Stimulated activated CD8-positive, alpha-beta memory T cell treated with anti-CD3 and anti-CD28 coated beads, Interleukin-4, amount 100 ng/mL, for 24 hours (primary cell): Measurements from ENCODE around the gene HIP1.
"Not testable (repeated sequence)": the region's sequence is repeated elsewhere in the genome, so short reads cannot be mapped to it uniquely, and the experiment has no call there.

Source experiments
- DNase-seq: peaks from one replicate; pipeline ENCODE4 v3.0.0-alpha.2; 2020; ENCODE audit warnings: low read depth

Gene HIP1

DNA sequence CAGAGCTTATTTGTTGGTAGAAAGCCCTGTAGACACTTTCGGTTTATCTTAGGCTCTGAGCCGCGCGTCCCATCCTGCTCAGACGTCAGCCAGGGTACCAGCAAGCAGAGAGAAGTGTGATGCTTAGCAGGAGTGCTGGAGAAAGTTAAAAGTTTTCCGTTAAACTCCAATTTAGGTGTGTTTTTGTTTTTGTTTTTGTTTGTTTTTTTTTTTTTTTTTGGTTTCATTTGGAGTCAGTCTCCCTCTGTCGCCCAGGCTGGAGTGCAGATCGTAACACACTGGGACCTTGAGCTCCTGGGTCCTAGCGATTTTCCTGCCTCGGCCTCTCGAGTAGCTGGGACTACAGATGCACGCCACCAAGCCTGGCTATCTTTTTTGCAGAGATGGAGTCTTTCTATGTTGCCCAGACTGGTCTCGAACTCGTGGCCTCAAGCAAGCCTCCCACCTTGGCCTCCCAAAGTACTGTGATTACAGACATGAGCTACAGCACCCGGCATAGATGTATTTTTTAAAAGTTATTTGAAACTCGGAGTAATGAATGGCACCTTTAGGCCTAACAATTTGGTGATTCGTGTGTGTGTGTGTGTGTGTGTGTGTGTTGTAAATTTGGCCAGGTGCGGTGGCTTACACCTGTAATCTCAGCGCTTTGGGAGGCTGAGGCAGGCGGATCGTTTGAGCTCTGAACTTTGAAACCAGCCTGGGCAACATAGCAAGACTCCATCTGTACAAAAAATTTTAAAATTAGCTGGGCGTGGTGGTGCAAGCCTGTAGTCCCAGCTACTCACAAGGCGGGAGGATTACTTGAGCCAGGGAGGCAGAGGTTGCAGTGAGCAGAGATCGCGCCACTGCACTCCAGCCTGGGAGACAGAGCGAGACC lies 1.3 kb upstream of the HIP1 start:
- DNase-seq, result no peak

DNA sequence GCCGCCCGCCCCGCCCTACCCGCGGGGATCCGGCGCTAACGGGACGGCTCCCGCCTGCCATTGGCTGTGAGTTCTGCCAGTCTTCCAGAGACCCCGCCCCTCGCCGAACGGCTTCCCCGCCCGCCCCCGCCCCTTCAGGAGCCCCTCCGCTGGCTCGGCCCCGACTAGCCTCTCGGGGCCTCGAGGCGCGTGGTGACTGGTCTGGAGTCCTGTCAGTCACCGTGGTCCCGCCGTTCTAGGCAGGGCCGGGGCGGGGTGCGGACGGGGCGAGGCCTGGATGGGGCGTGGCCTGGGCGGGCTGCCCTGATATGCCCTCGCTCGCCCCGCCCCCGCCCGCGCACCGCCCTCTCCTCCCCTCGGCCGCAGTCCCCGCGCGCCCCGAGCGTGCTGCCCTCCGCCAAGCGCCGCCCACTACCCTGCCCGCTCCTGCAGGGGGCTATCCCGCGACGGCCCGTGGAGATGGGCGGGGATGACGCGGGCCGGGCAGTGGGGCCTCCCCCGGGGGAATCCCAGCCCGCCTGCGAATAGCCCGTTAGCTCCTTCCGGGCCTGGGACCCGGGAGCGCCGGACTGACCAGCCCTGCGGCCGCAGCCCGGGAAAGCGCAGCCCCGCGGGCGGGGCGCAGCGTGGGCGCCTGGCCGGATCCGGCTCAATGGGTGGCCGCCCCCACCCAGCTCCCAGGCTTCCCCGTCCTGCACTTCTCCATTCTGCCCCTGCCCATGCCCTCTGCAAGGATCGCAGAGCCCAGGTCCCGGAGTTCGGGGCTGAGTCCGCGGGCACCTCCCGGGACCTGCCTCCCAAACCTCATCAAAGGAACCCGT lies 444 bp upstream of the HIP1 start:
- DNase-seq, result peak; percentile 98

DNA sequence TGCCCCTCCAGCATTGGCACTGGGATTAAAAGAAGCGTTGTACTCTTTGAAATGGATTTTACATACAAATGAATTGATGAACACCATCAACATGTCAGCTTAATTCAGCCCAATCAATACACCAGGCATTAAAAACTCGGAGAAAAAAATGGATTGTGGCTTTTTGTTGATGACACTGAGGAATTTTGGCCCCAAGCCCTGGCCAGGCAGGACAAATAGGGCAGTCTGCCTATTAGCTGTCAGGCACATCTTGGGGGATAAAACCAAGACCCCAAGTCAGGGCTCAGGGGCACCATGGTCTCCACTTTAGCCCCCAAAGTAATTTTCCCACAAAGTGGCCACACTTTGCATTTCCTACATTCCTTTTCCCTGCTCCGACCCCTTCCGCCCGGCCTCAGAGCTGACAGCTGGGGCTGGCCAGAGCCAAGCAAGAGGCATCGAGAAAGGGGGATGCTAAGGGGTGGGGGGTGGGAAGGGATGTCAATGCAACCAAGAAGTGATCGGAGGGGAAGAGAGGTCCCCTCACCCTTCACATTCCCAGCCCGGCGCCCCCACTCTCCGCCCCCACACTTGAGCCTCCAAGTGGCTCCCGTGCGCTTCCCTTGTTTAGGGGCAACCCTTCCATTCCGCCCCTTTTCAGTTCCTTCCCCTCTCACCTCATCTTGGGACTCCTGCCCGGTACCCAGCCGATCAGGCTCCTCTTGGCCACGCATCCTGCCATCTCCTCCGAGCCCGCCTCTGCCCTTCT lies 711 bp downstream of the HIP1 start:
- no peak for DNase-seq

DNA sequence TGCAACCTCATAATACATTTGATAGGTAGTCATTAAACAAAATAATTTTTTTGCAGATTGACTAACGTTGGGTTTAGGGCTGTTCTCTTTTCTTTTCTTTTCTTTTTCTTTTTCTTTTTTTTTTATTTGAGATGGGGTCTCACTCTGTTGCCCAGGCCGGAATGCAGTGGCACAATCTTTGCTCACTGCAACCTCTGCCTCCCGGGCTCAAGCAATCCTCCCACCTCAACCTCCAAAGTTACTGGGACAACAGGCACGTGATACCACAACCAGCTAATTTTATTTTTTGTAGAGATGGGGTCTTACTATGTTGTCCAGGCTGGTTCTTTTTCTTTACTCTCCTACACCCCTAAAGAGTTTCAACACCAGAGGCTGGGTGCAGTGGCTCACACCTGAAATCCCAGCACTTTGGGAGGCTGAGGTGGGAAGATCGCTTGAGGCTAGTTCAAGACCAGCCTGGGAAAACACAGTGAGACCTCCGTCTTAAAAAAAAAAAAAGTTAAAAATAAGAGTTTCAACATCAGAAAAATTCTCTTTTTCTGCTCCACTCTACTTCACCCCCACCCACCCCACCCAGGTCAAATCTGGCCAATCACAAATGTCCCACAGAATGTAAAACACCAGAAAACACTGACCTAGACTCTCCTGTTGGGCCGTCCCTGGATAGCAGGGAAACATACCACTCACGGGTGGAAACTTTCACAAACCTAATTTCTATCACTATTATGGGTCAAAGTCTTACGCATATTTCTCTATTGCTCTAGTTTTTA lies 3.0 kb downstream of the HIP1 start:
- DNase-seq, result no peak

DNA sequence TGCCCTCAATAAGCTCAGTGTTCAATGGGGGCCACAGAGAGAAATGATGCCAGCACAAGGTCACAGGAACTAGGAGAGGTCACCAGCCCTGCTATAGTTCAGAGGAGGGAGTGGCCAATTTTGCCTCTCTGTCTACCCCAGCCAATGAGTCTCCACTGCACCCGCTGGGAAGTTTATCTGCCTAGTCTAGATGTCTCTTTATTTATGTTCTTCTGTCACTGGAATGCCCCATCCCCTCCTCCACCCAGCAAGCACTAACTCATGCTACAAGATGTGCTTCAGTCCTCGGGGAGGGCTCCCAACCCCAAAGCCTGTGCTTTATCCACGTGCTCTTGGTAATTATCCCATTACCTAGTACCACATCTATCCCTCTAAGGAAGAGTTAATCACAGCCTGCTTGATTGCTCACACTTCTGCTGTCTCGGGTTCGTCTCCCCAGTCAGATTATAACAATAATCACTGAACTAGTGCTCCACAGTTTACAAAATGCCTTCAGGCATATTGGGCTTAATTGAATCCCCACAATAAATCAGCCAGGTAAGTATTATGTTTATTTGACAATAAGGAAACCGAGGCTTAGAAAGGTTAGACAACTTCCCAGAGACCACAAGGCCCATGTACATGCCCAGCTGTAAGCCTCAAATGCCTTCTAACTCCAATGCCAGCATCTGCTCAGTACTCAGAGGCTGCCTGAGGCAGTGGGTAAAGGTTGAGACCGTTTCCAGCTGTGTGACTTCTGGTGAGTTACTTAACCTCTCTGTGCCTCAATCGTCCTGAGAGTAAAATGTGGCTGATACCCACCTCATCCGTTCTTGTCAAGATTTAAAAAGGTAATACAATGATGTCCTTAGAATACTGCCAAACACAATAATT lies 3.9 kb downstream of the HIP1 start:
- no peak for DNase-seq

DNA sequence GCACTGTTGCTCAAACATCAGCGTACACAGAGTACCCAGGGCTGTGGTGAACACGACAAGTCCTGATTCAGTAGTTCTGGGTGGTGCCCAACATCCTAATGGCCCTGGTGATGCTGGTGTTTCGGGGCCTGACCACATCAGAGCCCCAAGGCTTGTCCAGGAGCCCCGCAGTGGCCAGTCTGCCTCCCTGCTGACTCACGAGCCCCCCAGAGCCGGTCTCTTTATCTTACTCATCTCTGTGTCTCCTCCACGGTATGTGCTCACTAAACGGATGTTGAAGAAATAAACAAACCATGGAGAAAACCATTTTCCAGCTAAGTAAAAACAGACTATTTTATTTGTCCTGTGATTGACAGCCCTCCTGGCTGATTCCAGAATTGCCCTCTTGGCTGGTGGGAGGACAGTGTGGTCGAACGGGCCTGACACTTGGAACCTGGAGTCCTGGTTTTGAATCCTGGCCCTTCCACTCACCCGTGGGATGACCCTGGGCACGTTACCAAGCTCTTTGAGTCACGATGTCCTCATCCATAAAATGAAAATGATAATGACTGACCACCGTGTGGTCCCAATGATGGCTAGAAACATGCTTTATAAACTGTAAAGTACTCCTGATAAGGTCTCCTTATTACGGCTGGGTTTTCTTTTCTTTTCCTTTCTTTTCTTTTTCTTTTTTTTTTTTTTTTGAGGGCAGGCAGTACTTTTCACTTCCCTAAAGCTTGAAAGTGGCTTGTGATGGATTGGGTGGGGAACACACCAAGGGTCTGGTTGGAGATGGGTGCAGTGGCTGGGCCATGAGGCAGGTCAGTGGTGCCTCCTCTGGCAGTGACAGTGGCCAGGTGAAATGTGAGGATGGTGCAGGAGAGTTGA lies 5.7 kb downstream of the HIP1 start:
- DNase-seq, result no peak

DNA sequence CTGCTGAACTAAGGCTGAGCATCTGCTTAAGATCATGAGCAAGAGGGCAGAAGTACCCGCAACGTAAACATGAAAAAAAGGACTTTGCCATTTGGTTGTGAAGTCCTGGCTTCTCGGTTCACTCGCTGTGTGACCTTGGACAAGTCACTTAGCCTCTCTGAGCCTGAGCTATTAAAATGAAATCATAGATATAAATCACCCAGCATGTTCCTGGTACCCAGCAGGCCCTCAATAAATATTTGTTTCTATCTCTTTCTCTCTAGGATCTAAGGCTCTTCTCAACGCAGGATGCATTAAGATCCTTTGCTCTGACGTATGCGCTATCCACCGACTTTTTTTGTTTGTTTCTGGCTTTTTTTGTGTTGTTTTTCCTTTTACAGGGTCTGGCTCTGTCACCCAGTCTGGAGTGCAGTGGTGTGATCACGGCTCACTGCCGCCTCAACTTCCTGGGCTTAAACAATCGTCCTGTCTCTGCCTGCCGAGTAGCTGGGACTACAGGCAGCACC lies 6.7 kb downstream of the HIP1 start:
- no peak for DNase-seq

DNA sequence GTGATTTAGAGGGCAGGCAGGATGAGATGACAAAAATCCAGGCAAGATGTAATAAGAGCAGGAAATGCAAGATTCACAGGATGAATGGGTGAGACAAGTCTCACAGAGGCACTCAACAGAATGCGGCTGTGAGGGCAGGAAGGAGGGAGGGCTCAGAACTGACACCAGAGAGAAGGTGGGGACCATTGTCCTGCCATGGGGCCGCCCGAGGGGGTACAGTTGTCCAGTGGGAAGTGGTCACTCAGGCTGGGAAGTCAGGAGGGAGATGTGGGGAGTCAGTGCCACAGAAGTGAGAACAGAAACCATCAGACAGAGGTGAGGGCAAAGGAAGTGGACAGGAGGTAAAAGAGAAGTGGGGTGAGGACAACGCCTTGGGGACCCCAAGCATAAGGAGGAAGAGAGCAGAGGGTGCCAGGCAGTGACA lies 8.9 kb downstream of the HIP1 start:
- DNase-seq, result no peak

DNA sequence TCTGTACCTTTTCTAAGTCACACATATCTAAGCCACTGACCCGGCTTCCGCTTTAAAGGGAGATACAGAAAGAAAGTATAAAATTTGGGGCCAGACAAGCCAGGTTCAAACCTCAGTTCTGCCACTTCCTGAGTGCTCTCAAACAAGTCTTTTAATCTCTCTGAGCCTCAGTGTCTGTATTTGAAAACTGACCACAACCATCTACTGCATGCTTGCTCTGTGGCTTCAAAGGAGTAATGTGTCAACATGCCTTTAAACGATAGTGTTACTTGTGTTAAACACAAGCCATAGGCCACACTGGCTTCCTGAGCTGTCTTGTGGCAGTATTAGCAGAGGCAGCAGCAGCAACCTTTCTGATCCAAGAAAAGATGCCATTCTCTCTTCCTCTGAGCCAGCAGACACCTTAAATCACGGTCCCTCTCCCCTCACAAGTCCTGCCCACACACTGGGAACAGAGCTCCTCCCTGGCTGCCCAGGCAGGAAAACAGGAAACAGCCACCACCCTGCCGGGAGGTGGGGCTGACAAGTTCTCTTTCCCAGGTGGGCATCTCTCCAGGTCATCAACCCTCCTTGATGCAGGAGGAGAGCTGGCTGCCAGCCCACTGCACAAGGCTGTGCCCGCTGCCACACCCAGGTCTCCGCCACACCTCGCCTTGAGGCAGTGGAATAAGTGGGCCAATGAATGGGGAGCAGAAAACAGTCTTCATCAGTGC lies 10.7 kb downstream of the HIP1 start:
- DNase-seq, result no peak

DNA sequence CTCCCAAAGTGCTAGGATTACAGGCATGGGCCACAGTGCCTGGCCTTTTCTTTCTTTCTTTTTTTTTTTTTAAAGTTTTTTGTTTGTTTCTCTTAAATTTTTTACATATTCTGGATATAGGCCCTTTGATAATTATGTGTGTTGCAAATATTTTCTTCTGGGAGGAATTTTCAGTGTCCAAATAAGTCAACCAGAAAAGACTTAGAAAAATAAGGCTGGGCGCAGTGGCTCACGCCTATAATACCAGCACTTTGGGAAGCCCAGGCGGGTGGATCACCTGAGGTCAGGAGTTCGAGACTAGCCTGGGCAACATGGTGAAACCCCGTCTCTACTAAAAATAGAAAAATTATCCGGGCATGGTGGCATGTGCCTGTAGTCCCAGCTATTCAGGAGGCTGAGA lies 11.4 kb downstream of the HIP1 start:
- not testable (repeated sequence) for DNase-seq

DNA sequence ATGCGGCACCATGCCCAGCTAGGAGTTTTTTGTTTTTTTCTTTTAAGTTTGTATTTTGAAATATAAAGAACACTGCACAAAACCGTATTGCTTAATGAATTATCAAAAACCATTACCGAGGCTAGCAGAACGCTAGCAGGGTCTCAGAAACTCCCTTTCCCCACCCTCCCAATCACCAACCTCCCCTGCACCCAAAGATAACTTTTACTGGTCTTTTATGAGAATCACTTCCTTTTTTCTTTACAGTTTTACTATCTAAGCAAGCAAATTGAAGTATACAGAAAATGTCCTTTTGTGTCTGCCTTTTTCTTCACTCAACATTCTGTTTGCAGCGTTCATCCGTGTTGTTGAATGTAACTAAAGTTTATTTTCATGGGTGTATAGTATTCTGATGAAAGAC lies 13.4 kb downstream of the HIP1 start:
- no peak for DNase-seq

DNA sequence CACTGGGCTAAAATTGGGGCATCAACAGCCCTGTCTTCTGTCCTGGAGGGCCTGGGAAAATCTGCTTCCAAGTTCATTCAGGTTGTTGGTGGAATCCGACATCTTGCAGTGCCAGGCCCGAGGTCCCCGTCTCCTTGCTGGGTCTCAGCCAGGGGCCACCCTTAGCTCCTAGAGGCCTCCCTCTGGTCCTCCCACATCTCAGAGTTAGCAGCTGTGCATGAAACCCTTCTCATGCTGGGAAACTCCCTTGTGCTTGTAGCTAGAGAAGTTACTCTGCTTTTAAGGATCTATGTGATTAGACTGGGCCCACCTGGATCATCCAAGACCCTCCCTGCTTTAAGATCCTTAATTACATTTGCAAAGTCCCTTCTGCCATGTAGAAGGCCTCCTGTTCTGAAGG lies 15.3 kb downstream of the HIP1 start:
- no peak for DNase-seq

DNA sequence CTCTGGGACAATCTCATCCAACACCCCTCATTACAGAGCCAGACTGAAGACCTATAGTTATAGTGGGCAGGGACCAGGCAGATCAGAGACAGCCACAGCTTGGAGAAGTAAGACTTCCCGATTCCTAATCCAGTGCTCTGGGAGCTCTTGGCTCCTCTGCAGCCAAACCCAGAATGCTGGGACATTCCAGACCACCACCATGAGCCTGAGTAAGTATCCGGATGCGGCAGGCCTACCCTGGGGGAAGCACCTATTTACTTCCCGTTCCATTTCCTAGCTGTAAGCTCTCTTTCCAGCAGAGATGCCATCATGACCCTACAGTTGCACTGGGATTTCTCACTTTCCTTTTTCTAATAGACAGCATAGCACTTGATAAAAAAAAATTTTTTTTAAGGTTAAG lies 16.4 kb downstream of the HIP1 start:
- DNase-seq, result no peak

DNA sequence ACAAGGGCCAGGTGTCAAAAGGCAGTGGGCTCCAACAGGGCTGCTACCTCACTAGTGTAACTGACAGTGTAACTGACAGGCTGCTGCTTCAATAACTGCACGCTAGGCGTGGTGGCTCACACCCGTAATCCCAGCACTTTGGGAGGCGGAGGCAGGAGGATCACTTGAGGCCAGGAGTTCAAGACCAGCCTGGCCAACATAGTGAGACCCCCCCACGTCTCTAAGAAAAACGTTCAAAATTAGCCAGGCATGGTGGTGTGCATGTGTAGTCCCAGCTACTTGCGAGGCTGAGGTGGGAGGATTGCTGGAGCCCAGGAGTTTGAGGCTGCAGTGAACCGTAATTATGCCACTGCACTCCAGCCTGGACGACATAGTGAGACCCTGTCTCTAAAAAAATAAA lies 16.8 kb downstream of the HIP1 start:
- DNase-seq, result not testable (repeated sequence)

DNA sequence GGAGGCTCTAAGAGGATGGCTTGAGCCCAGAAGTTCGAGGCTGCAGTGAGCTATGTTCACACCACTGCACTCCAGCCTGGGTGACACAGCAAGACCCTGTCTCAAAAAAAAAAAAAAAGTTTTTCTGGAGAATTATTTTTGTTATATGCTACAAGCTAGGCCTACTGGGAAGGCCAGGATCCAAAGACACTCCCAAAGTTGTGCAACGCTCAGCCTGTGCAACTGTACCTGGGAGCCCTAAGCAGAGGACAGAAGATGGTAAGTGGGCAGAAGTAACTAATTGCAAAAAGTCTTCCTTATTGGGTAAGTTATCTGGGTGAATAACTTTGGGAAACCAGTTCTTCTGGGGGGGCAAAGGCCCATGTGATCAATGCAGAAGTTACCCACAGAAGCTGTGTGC lies 17.3 kb downstream of the HIP1 start:
- DNase-seq, result no peak

DNA sequence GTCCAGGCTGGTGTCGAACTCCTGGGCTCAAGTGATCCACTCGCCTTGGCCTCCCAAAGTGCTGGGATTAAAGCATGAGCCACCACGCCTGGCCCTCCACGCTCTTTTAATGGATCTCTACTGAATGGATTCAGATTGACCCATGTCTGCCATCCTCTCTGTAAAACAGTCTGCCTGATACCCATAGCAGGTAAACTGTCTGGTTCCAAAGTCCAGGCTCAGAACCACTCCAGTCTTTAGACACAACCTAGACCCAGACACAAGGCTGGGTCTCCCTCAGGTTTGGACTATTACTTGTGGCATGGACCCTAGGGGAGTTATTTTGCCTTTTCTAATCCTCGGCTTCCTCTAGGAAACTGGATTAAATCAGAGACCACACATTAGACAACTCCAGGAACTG lies 19.1 kb downstream of the HIP1 start:
- DNase-seq, result no peak

DNA sequence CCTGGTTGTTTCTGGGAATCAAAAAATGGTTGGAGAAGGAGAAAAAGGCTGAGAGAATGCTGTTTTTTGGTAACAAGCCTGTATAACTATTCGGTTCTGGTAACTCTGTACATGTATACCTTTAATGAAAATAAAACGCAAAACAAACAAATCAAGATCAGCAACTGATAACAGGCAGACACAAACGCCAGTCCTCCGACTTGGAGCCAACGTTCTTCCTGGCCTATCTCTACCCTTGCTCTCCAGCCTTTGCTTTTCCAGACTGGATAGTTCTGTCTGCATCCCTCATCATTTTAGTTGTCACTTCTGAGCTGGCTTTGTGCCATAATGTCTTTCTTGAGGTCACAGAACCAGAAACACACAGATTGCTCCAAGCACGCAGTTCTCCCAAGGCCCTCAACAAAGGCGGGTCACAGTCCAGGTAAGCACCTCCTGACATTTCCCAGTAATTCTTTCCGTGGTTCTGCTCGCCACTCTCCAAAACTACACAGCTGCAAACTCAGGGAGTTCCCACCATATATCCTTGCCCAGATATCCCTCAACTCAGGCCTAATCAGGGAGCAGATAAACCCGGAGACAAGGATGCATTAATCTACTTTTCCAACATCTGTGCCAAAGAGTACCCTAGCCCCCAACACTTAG lies 20.2 kb downstream of the HIP1 start:
- DNase-seq, result no peak

DNA sequence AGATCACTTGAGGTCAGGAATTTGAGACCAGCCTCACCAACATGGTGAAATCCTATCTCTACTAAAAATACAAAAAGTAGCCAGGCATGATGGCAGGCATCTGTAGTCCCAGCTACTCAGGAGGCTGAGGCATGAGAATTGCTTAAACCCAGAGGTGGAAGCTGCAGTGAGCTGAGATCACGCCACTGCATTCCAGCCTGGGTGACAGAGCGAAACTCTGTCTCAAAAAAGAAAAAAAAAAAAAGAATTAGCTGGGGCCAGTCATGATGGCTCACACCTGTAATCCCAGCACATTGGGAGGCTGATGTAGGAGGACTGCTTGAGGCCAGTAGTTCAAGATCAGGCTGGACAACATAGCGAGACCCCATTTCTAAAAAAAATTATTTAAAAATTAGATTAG lies 21.0 kb downstream of the HIP1 start:
- not testable (repeated sequence) for DNase-seq
